ENCODE data around the gene SLC35F6.

SLC35F6 gene, protein sequence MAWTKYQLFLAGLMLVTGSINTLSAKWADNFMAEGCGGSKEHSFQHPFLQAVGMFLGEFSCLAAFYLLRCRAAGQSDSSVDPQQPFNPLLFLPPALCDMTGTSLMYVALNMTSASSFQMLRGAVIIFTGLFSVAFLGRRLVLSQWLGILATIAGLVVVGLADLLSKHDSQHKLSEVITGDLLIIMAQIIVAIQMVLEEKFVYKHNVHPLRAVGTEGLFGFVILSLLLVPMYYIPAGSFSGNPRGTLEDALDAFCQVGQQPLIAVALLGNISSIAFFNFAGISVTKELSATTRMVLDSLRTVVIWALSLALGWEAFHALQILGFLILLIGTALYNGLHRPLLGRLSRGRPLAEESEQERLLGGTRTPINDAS

DNA sequence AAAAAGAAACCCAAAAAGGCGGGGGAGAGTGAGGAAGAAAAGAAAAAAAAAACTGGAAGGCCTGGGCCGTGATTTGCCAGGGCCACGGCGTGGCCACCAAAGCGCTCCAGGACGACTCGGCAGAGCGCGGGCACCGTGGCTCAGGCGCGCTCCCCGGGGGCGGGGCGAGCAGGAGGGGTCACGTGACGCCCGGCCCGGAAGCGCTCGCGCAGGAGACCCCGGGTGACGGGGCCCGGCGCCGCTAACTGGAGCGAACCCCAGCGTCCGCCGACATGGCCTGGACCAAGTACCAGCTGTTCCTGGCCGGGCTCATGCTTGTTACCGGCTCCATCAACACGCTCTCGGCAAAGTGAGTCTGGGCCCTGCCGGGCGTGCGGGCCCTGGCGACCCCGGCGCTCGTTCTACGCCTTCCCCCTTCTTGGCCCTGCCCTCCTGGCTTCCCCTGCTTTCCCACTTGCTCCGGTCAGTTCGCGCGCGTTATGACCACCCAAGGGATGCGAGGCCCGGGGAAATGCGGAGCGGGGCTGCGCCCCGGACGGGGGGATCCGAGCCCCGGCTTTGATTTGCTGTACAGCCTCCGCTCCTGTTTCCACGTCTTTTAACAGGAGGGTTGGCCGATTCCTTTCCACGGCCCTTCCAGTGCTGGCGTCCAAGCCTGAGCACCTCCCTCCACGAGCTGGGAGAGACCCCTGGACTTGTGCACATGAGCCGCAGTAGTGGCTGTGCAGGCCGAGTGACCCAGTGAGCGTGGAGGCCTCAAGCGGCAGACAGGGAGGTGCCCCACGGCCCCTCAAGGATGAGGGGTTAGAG, at the start of gene SLC35F6:
TSS of gene SLC35F6 (plus strand) at position 207 of the 810 bp plus-strand sequence. CDS start at position 273, 66 bp downstream.
- no peak for TF ChIP-seq CTCF (IDR thresholded peaks at IDR 0.05; ENCODE audit: borderline replicate concordance, control extremely low read depth, extremely low read depth, insufficient read depth, missing control alignments)
- in situ Hi-C loops (cut with MboI; ENCODE audit: low sequenced_read_pairs, unreplicated experiment), result no loop called here

DNA sequence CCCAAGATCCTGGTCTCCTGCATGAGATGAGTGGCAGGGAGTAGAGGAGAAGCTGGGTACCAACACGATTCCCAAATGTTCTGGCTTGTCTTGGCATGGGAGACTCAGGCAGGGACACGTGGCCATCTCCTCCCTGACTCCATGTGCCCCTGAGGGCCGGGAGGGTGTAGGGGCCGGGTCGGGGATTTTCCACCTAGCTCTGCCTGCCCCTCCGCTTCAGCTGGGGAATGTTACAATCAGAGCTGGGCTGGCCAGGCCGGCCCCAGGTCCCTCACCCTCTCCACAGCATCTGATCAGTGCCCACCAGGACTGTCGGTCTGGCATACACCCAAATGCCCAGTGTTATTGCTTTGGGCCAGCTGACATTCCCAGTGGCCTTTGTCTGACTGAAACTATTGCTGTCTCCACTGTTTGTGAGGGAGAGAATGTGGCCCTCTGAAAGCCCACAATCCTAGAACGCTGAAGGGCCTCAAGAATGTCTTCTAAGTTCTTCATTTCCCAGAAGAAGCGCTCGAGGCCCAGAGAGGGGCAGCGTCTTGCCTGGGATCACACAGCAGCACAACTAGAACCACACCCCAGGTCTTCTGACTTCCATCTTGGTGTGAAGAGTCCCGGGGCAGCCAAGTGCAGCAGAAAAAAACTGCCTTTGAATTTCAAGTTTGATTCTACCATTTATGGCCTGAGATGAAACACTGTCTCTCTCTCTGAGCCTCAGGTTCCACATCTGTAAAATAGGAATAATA, 48.4 kb upstream of the SLC35F6 start:
- in situ Hi-C loops (cut with MboI; ENCODE audit: low sequenced_read_pairs, unreplicated experiment), result no loop called here
- TF ChIP-seq CTCF (IDR thresholded peaks at IDR 0.05; ENCODE audit: borderline replicate concordance, control extremely low read depth, extremely low read depth, insufficient read depth, missing control alignments), result no peak
- DNase-seq (ENCODE audit: low spot score), result no peak

More for the DNA sequence above, at the start of gene SLC35F6:
- peak; percentile 96 for DNase-seq (ENCODE audit: low spot score)

- in situ Hi-C loops (cut with MboI; ENCODE audit: low sequenced_read_pairs, unreplicated experiment), result no loop called here
- no peak for DNase-seq (ENCODE audit: low spot score)
- TF ChIP-seq CTCF (IDR thresholded peaks at IDR 0.05; ENCODE audit: borderline replicate concordance, control extremely low read depth, extremely low read depth, insufficient read depth, missing control alignments), result no peak
These were observed 47.7 kb upstream of the SLC35F6 start for GRCh38 chr2:26716340-26716739.

- in situ Hi-C loops (cut with MboI; ENCODE audit: low sequenced_read_pairs, unreplicated experiment), result no loop called here
- no peak for TF ChIP-seq CTCF (IDR thresholded peaks at IDR 0.05; ENCODE audit: borderline replicate concordance, control extremely low read depth, extremely low read depth, insufficient read depth, missing control alignments)
- no peak for DNase-seq (ENCODE audit: low spot score)
These were observed 47.3 kb upstream of the SLC35F6 start for GRCh38 chr2:26716769-26717168.

- no peak for TF ChIP-seq CTCF (IDR thresholded peaks at IDR 0.05; ENCODE audit: borderline replicate concordance, control extremely low read depth, extremely low read depth, insufficient read depth, missing control alignments)
- DNase-seq (ENCODE audit: low spot score), result no peak
- in situ Hi-C loops (cut with MboI; ENCODE audit: low sequenced_read_pairs, unreplicated experiment), result no loop called here
These were observed 46.7 kb upstream of the SLC35F6 start for GRCh38 chr2:26717362-26717761.
